ENCODE measurements around the gene MED12L. TPM values are rescaled to one million over a fixed set of nuclear protein-coding genes. Genes with fewer than 3 reads are reported as not detected.

Gene MED12L
- total and polyA plus RNA-seq, 2 experiments from 2014 or later: 0.07 to 2.7 TPM

DNA sequence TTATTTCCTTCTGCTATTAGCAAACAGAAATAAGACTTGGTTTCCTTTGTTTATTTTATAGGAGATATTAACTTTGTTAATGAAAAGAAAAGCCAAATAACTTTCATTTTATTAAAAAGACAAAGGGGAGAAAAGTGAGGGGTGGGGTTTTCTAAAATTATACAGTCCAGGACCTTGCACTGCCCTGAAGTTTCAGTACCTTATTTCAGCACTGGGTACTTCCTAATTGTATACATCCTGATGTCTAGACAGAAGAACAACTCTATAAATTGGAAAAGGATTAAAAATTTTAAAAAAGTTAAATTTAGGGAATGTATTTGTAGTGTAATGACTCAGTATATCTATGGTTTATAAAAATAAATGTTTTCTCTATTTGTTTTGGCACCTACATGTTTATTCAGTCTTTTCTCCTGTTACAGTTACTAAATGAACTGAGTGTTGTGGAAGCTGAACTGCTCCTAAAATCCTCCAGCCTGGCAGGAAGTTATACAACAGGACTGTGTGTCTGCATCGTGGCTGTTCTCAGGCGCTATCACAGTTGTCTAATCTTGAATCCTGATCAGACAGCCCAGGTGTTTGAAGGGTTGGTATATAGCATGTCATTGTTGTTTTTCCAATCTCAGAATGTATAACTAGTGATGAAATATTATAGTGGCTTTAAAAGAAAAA, 271.5 kb downstream of the MED12L start:
- Histone ChIP-seq H3K9me2 (replicated peaks; ENCODE audit: insufficient read depth) (no peaks in the 10 kb centered on the region), H3K36me3 (replicated peaks; ENCODE audit: insufficient read depth, low read depth) (no peaks in the 10 kb centered on the region), H3K27ac (no peak overlapping the region), H3K27me3 (no peaks in the 10 kb centered on the region), H4K20me1 (ENCODE audit: insufficient read depth, poor library complexity, severe bottlenecking) (no peaks in the 10 kb centered on the region), H3K79me2 (no peaks in the 10 kb centered on the region), H3K4me2 (no peak overlapping the region), H2AFZ (no peak overlapping the region), H3K4me3 (no peak overlapping the region), H3K9me3 (ENCODE audit: low read depth) (no peaks in the 10 kb centered on the region), H3K4me1 (ENCODE audit: insufficient read depth) (no peaks in the 10 kb centered on the region)
- TF ChIP-seq EZH2phosphoT487 (IDR thresholded peaks at IDR 0.05; ENCODE audit: low read depth, severe bottlenecking, unreplicated experiment) (no peak), EZH2 (IDR thresholded peaks at IDR 0.05; ENCODE audit: borderline replicate concordance) (no peak), CTCF (IDR thresholded peaks at IDR 0.05; ENCODE audit: poor library complexity) (no peak)
- DNase-seq (ENCODE audit: low spot score): no peak
- WGBS (ENCODE audit: low lambda C conversion rate, missing lambda C conversion rate): 30% methylated on average over 2 of the region's 2 CpGs

DNA sequence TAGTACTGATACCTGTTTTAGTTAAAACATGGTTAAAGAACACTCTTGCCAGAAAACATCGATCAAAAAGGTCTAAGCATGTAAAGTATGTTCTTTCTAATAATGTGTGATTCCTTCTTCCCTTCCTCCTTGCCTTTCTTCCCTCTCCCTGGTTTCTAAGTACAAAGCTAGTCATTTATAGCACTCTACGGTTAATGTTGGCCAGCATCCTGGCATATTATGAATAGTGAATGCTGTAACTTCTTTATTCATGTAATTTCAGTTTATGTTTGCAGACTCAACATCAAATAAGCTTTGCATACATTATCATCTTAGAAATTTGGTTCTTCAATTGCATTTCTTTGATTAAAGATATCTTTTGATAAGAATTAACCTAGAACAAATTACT, 272.0 kb downstream of the MED12L start:
- Histone ChIP-seq H3K4me3 (no peak overlapping the region), H3K9me3 (ENCODE audit: low read depth) (no peaks in the 10 kb centered on the region), H3K4me2 (no peak overlapping the region), H3K4me1 (ENCODE audit: insufficient read depth) (no peaks in the 10 kb centered on the region), H4K20me1 (ENCODE audit: insufficient read depth, poor library complexity, severe bottlenecking) (no peaks in the 10 kb centered on the region), H3K27me3 (no peaks in the 10 kb centered on the region), H3K36me3 (replicated peaks; ENCODE audit: insufficient read depth, low read depth) (no peaks in the 10 kb centered on the region), H3K79me2 (no peaks in the 10 kb centered on the region), H3K27ac (no peak overlapping the region), H2AFZ (no peak overlapping the region), H3K9me2 (replicated peaks; ENCODE audit: insufficient read depth) (no peaks in the 10 kb centered on the region)
- TF ChIP-seq CTCF (IDR thresholded peaks at IDR 0.05; ENCODE audit: poor library complexity): no peak
- TF ChIP-seq EZH2phosphoT487 (IDR thresholded peaks at IDR 0.05; ENCODE audit: low read depth, severe bottlenecking, unreplicated experiment): no peak
- DNase-seq (ENCODE audit: low spot score): no peak
- 77% methylated on average over 2 of the region's 2 CpGs for WGBS (ENCODE audit: low lambda C conversion rate, missing lambda C conversion rate)

DNA sequence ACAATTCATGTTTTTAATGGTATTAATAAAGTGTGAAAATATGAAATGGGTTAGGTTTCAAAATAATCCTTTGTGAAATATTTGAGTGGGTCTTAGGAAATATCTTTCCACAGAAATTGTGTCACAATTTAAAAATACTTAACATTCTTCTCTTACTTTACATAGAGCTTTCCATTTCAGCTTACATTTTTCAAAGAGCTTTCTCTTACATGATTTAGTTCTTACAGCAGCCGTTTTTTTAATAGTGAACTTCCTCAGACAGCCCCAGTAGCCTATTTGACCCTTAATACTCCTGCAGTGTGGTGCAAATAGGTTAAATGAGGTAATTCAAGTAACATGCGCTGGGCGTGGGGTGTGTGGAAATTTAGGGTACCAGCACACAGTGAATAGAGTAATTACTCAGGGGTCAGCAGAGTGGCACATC, 277.3 kb downstream of the MED12L start:
- H3K27me3 ChIP-seq: no peaks in the 10 kb centered on the region
- no peaks in the 10 kb centered on the region for H3K4me1 ChIP-seq (ENCODE audit: insufficient read depth)
- 82% methylated on average over 3 of the region's 3 CpGs for WGBS (ENCODE audit: low lambda C conversion rate, missing lambda C conversion rate)
- no peak overlapping the region for H3K4me2 ChIP-seq
- no peak for TF ChIP-seq CTCF (IDR thresholded peaks at IDR 0.05; ENCODE audit: poor library complexity)
- no peak for TF ChIP-seq EZH2phosphoT487 (IDR thresholded peaks at IDR 0.05; ENCODE audit: low read depth, severe bottlenecking, unreplicated experiment)
- TF ChIP-seq EZH2 (IDR thresholded peaks at IDR 0.05; ENCODE audit: borderline replicate concordance): no peak
- H3K27ac ChIP-seq: no peak overlapping the region
- no peaks in the 10 kb centered on the region for H3K9me2 ChIP-seq (replicated peaks; ENCODE audit: insufficient read depth)
- no peaks in the 10 kb centered on the region for H3K9me3 ChIP-seq (ENCODE audit: low read depth)
- no peaks in the 10 kb centered on the region for H3K79me2 ChIP-seq
- DNase-seq (ENCODE audit: low spot score): no peak
- H4K20me1 ChIP-seq (ENCODE audit: insufficient read depth, poor library complexity, severe bottlenecking): no peaks in the 10 kb centered on the region
- H3K4me3 ChIP-seq: no peak overlapping the region
- H2AFZ ChIP-seq: no peak overlapping the region
- H3K36me3 ChIP-seq (replicated peaks; ENCODE audit: insufficient read depth, low read depth): no peaks in the 10 kb centered on the region
